K562 (cell line): Measurements from ENCODE around the gene SLC25A44. TPM values are rescaled to one million over a fixed set of nuclear protein-coding genes. Genes with fewer than 3 reads are reported as not detected.
A peak's percentile ranks its signal among the peaks of the same experiment; 100 is the strongest.

Experiments
- BRD4 ChIP-seq: fragments of 200-600 bp; sonication (generic); IDR thresholded peaks from 2 replicates; pipeline ENCODE4 v1.6.1; 2017; ENCODE audit warnings: inconsistent platforms
- CREB1 ChIP-seq, 2 experiments: sonication (generic) in 1 of 2; formaldehyde crosslinking in 1 of 2; IDR thresholded peaks; 2 replicates each; pipeline versions ENCODE4 v1.6.1 to v1.8.0; 2012 to 2022; ENCODE audit warnings: inconsistent platforms in 1 of 2, mild to moderate bottlenecking in 1 of 2, missing genetic modification reagents in 1 of 2, moderate library complexity in 1 of 2
- CTCFL ChIP-seq: IDR thresholded peaks from 2 replicates; pipeline ENCODE4 v1.6.1; 2011; ENCODE audit warnings: borderline replicate concordance, low read depth, mild to moderate bottlenecking, moderate library complexity, low read length; ENCODE audit not compliant: insufficient read depth, poor library complexity, severe bottlenecking
- CXXC5 ChIP-seq: fragments of 250-450 bp; sonication (Bioruptor Pico); IDR thresholded peaks from 2 replicates; pipeline ENCODE4 v1.8.0; 2022; ENCODE audit warnings: inconsistent platforms, mild to moderate bottlenecking, moderate library complexity
- FOXP4 ChIP-seq: sonication (generic); formaldehyde crosslinking; IDR thresholded peaks from 2 replicates; pipeline ENCODE4 v1.8.0; 2022; ENCODE audit warnings: mild to moderate bottlenecking, missing genetic modification reagents, borderline replicate concordance
- GTF2A2 ChIP-seq: IDR thresholded peaks from 2 replicates; pipeline ENCODE4 v1.6.1; 2016; ENCODE audit warnings: mild to moderate bottlenecking, missing genetic modification characterization, missing compliant biosample characterization
- IRF9 ChIP-seq: fragments of 450-650 bp; IDR thresholded peaks from 2 replicates; pipeline ENCODE4 v1.6.1; 2016; ENCODE audit warnings: missing biosample characterization, missing genetic modification characterization
- NR0B1 ChIP-seq: fragments of 450-650 bp; IDR thresholded peaks from one replicate; pipeline ENCODE4 v1.6.1; 2018; ENCODE audit warnings: mild to moderate bottlenecking, moderate library complexity; ENCODE audit not compliant: partially characterized antibody
- ZEB2 ChIP-seq: fragments of 450-650 bp; IDR thresholded peaks from 2 replicates; pipeline ENCODE4 v1.6.1; 2016
- ZKSCAN8 ChIP-seq: fragments of 200-800 bp; sonication (Bioruptor generic); IDR thresholded peaks from 2 replicates; pipeline ENCODE4 v1.6.1; 2016; ENCODE audit warnings: missing genetic modification characterization, missing compliant biosample characterization
- ZNF146 ChIP-seq: IDR thresholded peaks from one replicate; pipeline ENCODE4 v1.6.1; 2018; ENCODE audit warnings: missing compliant biosample characterization; ENCODE audit not compliant: unreplicated experiment
- ZNF512 ChIP-seq: IDR thresholded peaks from 2 replicates; pipeline ENCODE4 v1.6.1; 2016; ENCODE audit warnings: missing genetic modification characterization, missing compliant biosample characterization
- polyA plus RNA-seq, 8 experiments: library from polyadenylated mRNA; depleted of rRNA in 4 of 8; stranded (reverse) in 5 of 8; unstranded in 3 of 8; fragments of >200 nt; fragmentation: Nextera tagmentation in 2 of 8; fragmentation: Illumina TruSeq in 1 of 8; extraction: Ambion mirVana in 2 of 8; extraction: Trizol in 1 of 8; gene quantifications; 2 replicates each; pipeline versions ENCODE4 v1.2.1 to v1.2.3, GENCODE V29; 2011 to 2014; ENCODE audit warnings: inconsistent platforms in 1 of 8, missing spikeins in 1 of 8
- total RNA-seq, 7 experiments: library from RNA; depleted of rRNA in 6 of 7; stranded (reverse); fragments of >200 nt in 6 of 7; fragmentation: Illumina TruSeq in 2 of 7; extraction: Trizol in 2 of 7; gene quantifications; 2 replicates each; pipeline versions ENCODE4 v1.2.1 to v1.2.3, GENCODE V29; 2011 to 2021; ENCODE audit warnings: low replicate concordance in 1 of 7
- TF ChIP-seq, protein P1 (sequence below): sonication (generic); formaldehyde crosslinking; IDR thresholded peaks from 2 replicates; pipeline ENCODE4 v1.8.0; 2022; ENCODE audit warnings: mild to moderate bottlenecking, missing genetic modification reagents
- TF ChIP-seq, protein P2 (sequence below), 2 experiments: fragments of 450-650 bp; IDR thresholded peaks; 2 replicates each; pipeline ENCODE4 v1.6.1; 2016
- TF ChIP-seq, protein P3 (sequence below): fragments of 450-650 bp; IDR thresholded peaks from 2 replicates; pipeline ENCODE4 v1.6.1; 2016

The SLC25A44 gene
- total and polyA plus RNA-seq, 9 of the 15 experiments (the other 6 are each of a cell fraction or from before 2014, with no cell fraction given), result 4.4 to 22.8 (median 12.5) TPM

GRCh38 chr1:156193208-156193487 lies 756 bp upstream of the SLC25A44 start (continued):
- TF ChIP-seq, protein P1, sequence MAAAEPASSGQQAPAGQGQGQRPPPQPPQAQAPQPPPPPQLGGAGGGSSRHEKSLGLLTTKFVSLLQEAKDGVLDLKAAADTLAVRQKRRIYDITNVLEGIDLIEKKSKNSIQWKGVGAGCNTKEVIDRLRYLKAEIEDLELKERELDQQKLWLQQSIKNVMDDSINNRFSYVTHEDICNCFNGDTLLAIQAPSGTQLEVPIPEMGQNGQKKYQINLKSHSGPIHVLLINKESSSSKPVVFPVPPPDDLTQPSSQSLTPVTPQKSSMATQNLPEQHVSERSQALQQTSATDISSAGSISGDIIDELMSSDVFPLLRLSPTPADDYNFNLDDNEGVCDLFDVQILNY (CRISPR knock-in tag), result no peak
- no peak for TF ChIP-seq CREB1 (IDR thresholded peaks at IDR 0.05)
- no peak for TF ChIP-seq CREB1 (CRISPR knock-in tag; IDR thresholded peaks at IDR 0.05)
- no peak for TF ChIP-seq ZEB2
- TF ChIP-seq ZNF512 (tag), result no peak
- TF ChIP-seq, protein P2, sequence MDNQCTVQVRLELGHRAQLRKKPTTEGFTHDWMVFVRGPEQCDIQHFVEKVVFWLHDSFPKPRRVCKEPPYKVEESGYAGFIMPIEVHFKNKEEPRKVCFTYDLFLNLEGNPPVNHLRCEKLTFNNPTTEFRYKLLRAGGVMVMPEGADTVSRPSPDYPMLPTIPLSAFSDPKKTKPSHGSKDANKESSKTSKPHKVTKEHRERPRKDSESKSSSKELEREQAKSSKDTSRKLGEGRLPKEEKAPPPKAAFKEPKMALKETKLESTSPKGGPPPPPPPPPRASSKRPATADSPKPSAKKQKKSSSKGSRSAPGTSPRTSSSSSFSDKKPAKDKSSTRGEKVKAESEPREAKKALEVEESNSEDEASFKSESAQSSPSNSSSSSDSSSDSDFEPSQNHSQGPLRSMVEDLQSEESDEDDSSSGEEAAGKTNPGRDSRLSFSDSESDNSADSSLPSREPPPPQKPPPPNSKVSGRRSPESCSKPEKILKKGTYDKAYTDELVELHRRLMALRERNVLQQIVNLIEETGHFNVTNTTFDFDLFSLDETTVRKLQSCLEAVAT (IDR thresholded peaks at IDR 0.05), result 0 out of 4 replicates have a peak, but pooled peaks of 1 of the 2 experiments have one; percentile 20
- TF ChIP-seq CTCFL, result no peak
- 0 out of 2 replicates have a peak, but pooled peaks have one; percentile 65 for TF ChIP-seq BRD4
- TF ChIP-seq FOXP4, result no peak
- TF ChIP-seq CXXC5 (CRISPR knock-in tag), result no peak
- no peak for TF ChIP-seq GTF2A2
- TF ChIP-seq ZKSCAN8 (CRISPR knock-in tag), result peak; percentile 32; the same call in 1 of the 2 replicates
- TF ChIP-seq ZNF146 (CRISPR knock-in tag), result no peak
- TF ChIP-seq, protein P3, sequence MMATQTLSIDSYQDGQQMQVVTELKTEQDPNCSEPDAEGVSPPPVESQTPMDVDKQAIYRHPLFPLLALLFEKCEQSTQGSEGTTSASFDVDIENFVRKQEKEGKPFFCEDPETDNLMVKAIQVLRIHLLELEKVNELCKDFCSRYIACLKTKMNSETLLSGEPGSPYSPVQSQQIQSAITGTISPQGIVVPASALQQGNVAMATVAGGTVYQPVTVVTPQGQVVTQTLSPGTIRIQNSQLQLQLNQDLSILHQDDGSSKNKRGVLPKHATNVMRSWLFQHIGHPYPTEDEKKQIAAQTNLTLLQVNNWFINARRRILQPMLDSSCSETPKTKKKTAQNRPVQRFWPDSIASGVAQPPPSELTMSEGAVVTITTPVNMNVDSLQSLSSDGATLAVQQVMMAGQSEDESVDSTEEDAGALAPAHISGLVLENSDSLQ, result peak; percentile 31
- TF ChIP-seq NR0B1, result no peak
- no peak for TF ChIP-seq IRF9
